HCT116 (cell line): ENCODE measurements around the gene PPP2R5C.

Experiments
- RAD21 ChIP-seq: IDR thresholded peaks from 2 replicates; pipeline ENCODE4 v1.6.1; 2012; ENCODE audit warnings: low read depth, mild to moderate bottlenecking
- TF ChIP-seq, protein P1 (sequence below), 3 experiments: fragments of 200-600 bp in 1 of 3; sonication (generic) in 1 of 3; IDR thresholded peaks in 2 of 3; conservative IDR thresholded peaks in 1 of 3; 2 replicates each; pipeline ENCODE4 v1.5.1; 2012 to 2017; ENCODE audit warnings: low read depth in 2 of 3, low read length in 2 of 3, antibody characterized with exemption in 1 of 3, borderline replicate concordance in 1 of 3, control low read depth in 1 of 3, mild to moderate bottlenecking in 1 of 3, mixed read lengths in 1 of 3, mixed run types in 1 of 3, moderate library complexity in 1 of 3; ENCODE audit not compliant: insufficient read depth in 1 of 3

- TF ChIP-seq, protein P1, sequence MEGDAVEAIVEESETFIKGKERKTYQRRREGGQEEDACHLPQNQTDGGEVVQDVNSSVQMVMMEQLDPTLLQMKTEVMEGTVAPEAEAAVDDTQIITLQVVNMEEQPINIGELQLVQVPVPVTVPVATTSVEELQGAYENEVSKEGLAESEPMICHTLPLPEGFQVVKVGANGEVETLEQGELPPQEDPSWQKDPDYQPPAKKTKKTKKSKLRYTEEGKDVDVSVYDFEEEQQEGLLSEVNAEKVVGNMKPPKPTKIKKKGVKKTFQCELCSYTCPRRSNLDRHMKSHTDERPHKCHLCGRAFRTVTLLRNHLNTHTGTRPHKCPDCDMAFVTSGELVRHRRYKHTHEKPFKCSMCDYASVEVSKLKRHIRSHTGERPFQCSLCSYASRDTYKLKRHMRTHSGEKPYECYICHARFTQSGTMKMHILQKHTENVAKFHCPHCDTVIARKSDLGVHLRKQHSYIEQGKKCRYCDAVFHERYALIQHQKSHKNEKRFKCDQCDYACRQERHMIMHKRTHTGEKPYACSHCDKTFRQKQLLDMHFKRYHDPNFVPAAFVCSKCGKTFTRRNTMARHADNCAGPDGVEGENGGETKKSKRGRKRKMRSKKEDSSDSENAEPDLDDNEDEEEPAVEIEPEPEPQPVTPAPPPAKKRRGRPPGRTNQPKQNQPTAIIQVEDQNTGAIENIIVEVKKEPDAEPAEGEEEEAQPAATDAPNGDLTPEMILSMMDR (IDR thresholded peaks at IDR 0.05 in 2 of 3, conservative IDR thresholded peaks at IDR 0.05 in 1 of 3; ENCODE audit: borderline replicate concordance in 1 of 3, insufficient read depth in 1 of 3, low read depth in 2 of 3, low read length in 2 of 3), result no peak
- TF ChIP-seq RAD21, result no peak
These were observed 2.5 kb upstream of the PPP2R5C start for GRCh38 chr14:101758913-101759593.
